A375 (cell line): ENCODE data around the gene LEMD1. TPM values are rescaled to one million over a fixed set of nuclear protein-coding genes. Genes with fewer than 3 reads are reported as not detected.

Experiments used
- small RNA-seq: library from RNA; depleted of rRNA; stranded (forward); fragments of <200 nt; gene quantifications from one replicate; pipeline ENCODE3, GENCODE V24; 2014
- total RNA-seq: library from RNA; depleted of rRNA; stranded (reverse); fragments of >200 nt; shearing (Covaris generic); gene quantifications from 2 replicates; pipeline ENCODE4 v1.2.3, GENCODE V29; 2014; rRNA removed

LEMD1 gene, protein sequence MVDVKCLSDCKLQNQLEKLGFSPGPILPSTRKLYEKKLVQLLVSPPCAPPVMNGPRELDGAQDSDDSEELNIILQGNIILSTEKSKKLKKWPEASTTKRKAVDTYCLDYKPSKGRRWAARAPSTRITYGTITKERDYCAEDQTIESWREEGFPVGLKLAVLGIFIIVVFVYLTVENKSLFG
- 6.8 and 8.6 TPM in 2 replicates for total RNA-seq

DNA sequence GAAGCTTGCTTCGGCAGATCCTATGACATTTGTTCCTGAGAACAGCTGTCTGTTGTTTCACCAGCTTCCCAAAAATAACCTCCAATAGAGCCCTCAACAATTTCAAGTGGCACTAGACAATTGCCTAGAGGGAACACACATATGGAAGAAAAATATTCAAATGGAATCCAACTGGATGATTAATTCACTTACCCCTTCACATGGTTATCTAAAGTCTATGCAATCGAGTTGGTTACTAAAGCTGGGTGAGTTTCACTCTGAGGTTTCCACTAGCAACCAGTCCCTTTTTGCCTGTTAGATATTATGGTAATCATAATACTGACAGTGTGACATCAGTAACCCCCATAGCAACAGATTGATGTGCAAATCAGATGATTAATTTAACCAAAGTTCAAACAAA lies at the start of gene LEMD1:
Gene LEMD1 (minus strand): TSS at position 259 of the 400 bp plus-strand sequence. CDS start 1,520 bp downstream, outside the sequence.

DNA sequence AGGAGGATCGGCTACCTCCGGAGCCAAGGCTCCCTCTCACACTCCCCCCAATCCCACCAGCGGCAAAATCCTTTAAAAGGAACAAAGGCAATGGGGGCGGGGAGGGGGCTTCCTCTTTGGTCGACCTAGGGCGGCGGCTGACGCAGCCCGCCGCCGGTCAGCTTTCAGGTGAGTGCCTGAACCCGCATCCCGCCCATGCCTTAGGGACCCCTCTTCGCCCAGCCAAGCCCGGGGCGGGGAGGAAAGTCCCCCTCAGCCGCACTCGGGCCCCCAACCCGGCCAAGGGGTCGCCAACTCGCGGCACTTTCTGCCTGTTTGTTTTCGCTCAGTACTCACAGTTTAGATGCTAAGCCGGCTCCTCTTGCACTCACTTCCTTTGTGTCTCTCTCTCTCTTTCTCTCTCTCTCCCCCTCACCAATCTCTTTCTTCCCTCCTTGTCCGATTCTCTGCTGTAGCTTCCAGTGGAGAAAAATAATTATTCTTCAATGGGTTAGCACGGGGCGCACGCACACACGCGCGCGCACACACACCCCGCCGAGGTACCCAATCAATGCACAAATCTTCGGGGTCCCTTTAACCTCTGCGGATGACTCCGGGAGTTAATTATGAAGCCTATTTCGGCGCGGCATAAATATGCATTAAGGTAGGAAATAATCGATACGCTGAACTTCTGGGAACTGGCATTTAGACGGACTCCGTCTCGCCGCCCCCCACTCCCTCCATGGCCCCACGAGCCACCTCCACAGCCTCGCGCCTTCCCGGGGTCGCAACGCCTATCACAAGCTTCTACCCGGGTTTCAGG lies 33.9 kb upstream of the LEMD1 start, which contains the start of gene BLACAT1:
Gene BLACAT1 (minus strand): TSS at position 465 of the 802 bp plus-strand sequence.

DNA sequence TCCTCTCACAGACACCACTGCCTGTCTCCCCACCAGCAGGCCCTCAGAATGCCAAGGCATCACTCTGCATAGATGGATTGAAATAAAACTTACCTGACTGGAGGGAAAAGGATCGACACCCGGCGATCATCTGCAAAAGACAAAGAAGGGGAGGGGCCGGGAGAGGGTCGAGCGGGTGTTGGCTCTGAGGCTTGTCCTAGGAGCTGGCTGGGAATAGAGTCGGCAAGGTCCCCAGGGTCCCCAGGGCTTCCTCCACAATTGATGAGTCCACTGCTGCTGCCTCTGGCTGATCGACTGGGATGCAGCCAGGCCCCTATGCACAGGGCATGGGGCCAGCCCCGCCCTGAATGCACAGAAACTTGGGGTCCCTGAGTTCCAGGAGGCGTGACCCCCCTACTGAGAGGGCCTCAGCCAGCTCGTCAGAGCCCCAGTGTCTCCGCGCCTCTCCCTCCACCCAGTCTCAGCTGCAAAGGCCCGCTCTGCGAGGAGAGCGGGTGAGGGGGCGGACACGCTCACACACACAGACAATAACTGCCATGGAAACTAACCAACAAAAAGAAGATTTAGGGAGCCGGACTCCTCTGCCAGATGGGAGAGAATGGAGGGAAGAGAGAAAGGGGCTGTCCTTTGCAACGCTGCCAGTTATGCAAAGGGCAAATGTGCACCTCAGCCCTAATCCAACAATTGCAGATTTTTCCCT lies 65.3 kb downstream of the LEMD1 start, which contains the start of gene KLHDC8A:
Gene KLHDC8A (minus strand): TSS at position 483 of the 700 bp plus-strand sequence. CDS start 13,318 bp downstream, outside the sequence.

Small RNA genes within 50 kb of the gene (small RNA-seq; reads per million reads assigned to genes)
- 0.38 reads per million for gene MIR135B
- gene SNRPGP10, result not detected

Other genes with a start within 250 kb of the LEMD1 start
- 5.2 and 5.4 TPM in 2 replicates for gene DSTYK, start 210.4 kb downstream of the LEMD1 start, total RNA-seq
- gene TMCC2, start 194.1 kb downstream of the LEMD1 start, total RNA-seq, result 1.8 and 2.1 TPM in 2 replicates
- 7.2 and 8.6 TPM in 2 replicates for gene NUAK2, start 100.3 kb downstream of the LEMD1 start, total RNA-seq
- gene KLHDC8A, start 65.1 kb downstream of the LEMD1 start, total RNA-seq, result 0.05 and 0.19 TPM in 2 replicates
- gene BLACAT1, start 34.0 kb upstream of the LEMD1 start, total RNA-seq, result 2.9 and 3.2 TPM in 2 replicates
- gene CDK18, start 82.6 kb upstream of the LEMD1 start, total RNA-seq, result 4.1 and 6.6 TPM in 2 replicates
- 13.9 and 14.6 TPM in 2 replicates for gene ELK4, start 210.0 kb upstream of the LEMD1 start, total RNA-seq